HG03378 (cell line): ENCODE results near the gene PDSS1.
"Not testable (repeated sequence)": the region's sequence is repeated elsewhere in the genome, so short reads cannot be mapped to it uniquely, and the experiment has no call there.

Source experiments
- ATAC-seq: cut with Tn5 transposase; IDR thresholded peaks from one replicate; pipeline ENCODE4 v1.9.1; 2021; ENCODE audit warnings: mild to moderate bottlenecking, moderate library complexity; ENCODE audit not compliant: unreplicated experiment

Gene PDSS1

GRCh38 chr10:26738301-26738911 lies 40.9 kb downstream of the PDSS1 start:
- no peak for ATAC-seq

- ATAC-seq, result peak; percentile 30
These were observed 41.6 kb downstream of the PDSS1 start for GRCh38 chr10:26739071-26739631.

GRCh38 chr10:26741368-26741767 lies 43.9 kb downstream of the PDSS1 start:
- no peak for ATAC-seq

- no peak for ATAC-seq
These were observed 45.6 kb downstream of the PDSS1 start for GRCh38 chr10:26743091-26743490.

GRCh38 chr10:26743841-26744240 lies 46.3 kb downstream of the PDSS1 start:
- ATAC-seq, result no peak

DNA sequence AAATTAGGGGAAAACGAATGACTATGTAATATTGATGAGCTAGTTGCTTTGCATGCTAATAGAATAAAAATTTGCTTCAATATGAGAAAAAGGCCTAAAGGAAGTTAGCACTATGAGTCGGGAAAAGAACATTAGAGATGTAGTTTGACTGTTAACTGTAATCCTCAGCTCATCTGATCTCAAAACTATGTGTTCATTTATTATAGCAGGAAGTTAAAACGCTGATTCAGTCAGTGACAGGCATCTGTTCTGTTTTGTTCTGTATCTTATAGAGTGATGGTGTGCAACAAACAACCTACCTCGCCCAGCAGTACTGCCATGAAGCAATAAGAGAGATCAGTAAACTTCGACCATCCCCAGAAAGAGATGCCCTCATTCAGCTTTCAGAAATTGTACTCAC lies 48.6 kb downstream of the PDSS1 start:
- no peak for ATAC-seq

- peak; percentile 82 for ATAC-seq
These were observed 58.0 kb downstream of the PDSS1 start for GRCh38 chr10:26755443-26755903.

GRCh38 chr10:26759008-26759407 lies 61.5 kb downstream of the PDSS1 start:
- ATAC-seq, result no peak

GRCh38 chr10:26765549-26765948 lies 68.0 kb downstream of the PDSS1 start:
- no peak for ATAC-seq

GRCh38 chr10:26770069-26770468 lies 72.6 kb downstream of the PDSS1 start:
- no peak for ATAC-seq

- no peak for ATAC-seq
These were observed 76.1 kb downstream of the PDSS1 start for GRCh38 chr10:26773633-26774032.

DNA sequence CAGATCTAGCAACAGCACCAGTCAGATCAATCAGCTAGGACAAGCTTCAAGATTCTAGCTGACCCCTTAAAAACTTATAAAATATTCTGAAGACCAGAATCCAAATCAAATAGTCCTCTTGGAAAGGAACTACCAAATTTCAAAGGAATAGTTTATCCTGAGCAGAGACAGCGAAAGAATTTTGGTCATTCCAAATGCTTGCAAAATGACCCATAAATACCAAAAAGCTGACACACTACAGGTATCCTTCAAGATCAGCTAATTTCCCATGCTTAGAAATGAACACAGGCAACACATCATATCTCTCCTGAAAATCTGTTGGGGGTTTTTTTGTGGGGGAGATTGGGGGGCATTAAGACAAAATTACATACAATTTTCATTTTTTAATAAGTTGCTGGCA lies 78.8 kb downstream of the PDSS1 start:
- ATAC-seq, result no peak

- ATAC-seq, result no peak
These were observed 80.2 kb downstream of the PDSS1 start for GRCh38 chr10:26777686-26778085.

DNA sequence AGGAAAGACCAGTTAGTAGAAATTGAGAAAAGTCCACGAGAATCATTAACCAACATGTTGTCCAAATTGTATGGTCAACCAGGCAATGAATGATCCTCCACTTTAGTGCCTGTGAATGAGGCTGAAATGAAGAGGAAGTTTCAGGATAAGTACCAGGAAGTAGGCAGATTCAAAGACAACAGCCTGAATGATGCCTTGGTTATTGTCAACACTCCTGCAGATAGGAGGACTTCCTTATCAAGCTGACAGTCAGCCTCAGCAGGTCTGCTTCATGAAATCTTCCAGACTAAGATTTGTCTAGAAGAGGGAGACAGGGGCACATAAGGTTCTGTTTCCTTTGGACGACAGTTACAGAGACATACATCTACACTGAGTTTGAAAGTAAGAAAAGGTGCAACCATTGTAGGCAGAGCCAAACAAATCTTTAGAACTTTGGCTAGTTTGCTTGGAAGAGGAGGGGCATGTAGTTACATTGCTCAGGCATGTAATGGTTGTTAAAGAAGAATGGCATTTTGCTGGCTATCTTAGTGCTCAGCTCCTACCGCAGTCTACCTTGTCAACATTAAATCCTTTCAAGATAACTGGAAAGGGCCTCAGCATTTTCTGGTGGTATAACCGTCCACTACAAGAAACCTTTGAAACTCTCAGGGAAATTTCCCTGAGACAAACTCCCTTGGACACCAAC lies 81.8 kb downstream of the PDSS1 start:
- no peak for ATAC-seq

DNA sequence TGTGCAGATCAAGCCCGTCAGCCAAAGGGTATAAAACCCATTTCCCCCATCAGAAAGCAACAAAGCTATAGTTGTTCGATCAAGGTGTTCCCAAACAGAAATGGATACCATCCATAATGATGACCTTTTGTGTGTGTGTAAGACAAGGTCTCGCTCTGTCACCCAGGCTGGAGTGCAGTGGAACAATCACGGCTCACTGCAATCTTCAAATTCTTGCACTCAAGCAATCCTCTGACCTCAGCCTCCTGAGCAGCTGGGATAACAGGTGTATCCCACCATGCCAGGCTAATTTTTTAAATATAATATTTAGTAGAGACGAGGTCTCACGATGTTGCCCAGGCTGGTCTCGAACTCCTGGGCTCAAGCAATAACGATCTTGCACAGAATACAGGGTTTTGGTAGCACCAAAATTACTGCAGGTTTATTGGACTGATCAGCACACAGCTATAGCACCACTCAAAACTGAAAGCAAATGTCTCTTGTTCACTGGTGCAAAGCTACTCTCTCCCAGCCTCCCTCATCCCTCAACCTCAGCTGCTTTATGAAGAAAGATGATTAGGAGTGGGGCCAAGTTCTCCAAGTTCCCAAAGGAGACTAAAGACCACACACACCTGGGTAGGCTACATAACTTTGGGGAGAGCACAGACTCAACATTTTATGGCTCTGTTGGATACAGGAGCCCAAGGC lies 82.7 kb downstream of the PDSS1 start:
- no peak for ATAC-seq

DNA sequence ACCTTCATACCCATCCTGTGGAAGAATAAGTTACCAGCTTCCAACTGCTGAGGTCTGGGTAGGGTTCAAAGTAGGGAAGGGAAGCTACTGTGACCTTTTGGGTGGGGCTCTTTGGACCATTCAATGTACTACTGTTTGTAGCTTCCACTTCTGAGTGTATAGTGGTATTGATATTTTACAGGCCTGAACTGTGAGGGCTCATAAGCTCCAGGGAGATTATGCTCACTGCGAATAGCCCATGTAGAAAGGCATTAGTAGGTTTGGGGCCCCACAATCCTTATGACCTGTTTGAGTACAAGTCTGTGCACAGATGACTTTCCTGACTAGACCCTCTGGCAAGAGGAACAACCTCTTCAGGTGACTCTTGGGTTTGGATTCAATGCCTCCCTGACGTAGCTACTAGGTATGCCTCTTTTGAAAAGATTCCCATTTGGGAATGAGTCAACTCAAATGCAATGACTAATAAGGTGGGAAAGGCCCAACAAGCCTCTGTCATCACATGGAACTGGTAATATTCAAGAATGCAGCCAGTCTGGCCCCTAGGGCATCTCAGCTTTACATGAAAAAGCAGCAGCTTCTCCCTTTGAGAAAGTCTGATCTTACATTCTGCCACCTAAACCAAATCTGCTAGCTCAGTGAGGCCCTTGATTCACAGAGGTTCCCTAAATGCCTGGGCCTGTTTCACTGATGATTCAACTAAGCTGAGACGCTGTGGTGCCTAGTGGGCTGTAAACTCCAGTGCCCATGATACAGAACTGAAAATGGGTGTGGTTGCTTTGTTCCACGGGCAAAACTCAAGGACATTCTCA lies 83.5 kb downstream of the PDSS1 start:
- ATAC-seq, result peak; percentile 63

DNA sequence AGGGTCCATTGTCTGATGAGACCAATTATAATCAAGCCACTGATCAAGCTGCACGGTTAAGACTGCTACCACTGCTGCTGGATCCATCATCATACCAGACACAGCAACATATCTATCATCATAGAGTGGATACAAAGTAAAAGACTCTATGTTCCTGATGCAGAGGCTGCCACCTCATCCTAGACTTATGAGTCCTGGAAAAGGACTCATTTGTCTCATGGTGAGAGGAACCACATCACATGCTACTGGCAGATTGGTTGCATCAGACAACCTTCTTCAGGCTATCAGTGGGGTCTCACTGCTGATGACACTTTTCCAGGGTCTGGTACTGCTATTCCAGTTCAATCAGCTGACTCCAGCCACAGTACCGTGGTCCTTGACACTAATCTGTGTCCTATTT lies 84.3 kb downstream of the PDSS1 start:
- ATAC-seq, result no peak

GRCh38 chr10:26787362-26787761 lies 89.9 kb downstream of the PDSS1 start:
- no peak for ATAC-seq

GRCh38 chr10:26789779-26790178 lies 92.3 kb downstream of the PDSS1 start:
- ATAC-seq, result not testable (repeated sequence)

DNA sequence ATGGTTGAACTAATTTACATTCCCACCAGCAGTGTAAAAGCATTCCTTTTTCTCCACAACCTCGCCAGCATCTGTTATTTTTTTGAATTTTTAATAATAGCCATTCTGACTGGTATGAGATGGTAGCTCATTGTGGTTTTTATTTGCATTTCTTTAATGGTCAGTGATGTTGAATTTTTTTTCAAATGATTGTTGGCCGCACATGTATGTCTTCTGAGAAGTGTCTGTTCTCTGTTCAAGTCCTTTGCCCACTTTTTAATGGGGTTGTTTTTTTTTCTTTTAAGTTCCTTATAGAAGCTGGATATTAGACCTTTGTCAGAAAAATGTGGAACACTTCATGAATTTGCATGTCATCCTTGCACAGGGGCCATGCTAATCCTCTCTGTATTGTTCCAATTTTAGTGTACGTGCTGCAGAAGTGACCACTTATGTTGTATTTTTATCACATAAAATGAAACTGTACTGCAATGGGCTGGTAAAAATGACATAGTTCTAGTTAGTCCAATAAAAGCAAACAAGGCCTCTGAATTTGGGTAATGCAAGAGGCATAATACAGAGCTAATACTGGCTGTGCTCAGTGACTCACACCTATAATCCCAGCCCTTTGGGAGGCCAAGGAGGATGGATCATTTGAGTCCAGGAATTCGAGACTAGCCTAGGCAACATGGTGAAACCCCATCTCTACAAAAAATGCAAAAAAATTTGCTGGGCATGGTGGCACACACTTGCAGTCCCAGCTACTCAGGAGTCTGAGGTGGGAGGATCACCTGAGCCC lies 92.9 kb downstream of the PDSS1 start:
- ATAC-seq, result no peak
